Retinal pigment epithelial cell (primary cell): ENCODE data around the gene PPP1R1C.

ENCODE experiments used
- DNase-seq: peaks from one replicate; pipeline ENCODE4 v3.0.0-alpha.2; 2010; ENCODE audit warnings: low read depth
- H3K4me3 ChIP-seq: 2 replicates; pipeline ENCODE4 v1.5.1; 2011; ENCODE audit warnings: mild to moderate bottlenecking, low read length, control low read depth, moderate library complexity
- CTCF ChIP-seq: conservative IDR thresholded peaks from 2 replicates; pipeline ENCODE4 v1.5.1; 2011; ENCODE audit warnings: low read depth, low read length, control low read depth, inconsistent platforms

PPP1R1C gene

DNA sequence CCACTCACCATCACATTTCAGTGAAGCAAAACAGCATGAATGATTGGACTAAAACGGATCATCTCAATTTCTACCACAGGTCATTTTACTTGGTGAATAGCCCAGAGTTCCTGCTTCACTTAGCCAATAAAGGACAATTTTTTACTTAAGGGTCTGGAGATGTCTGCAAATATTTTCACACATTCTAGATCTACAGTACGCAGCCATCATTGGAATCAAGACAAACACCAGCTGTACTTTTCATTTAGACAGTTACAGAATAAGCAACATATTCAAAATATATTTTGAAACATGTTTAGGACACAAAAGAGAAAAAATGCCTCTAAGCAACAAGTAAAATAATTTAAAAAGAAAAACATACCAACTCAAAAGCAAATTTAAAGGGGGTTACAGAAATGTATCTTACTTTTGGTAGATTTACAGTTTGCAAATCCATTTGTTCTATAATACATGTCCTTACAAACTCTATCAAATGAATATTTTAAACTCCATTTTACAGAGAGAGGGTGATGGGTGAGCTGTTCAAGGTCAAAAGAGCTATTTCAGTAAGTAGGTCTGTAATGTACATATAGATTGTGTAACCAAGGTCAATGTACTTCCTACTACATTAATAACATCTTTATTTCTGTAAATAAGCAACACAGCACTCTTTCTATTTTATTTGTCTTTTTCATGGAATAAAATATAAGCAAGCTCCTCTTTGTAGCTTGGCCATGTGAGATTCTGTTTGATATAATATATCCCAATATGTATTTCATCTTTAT lies 13.4 kb downstream of the PPP1R1C start:
- H3K4me3 ChIP-seq = no peak overlapping the region
- DNase-seq = no peak
- no peak for TF ChIP-seq CTCF

DNA sequence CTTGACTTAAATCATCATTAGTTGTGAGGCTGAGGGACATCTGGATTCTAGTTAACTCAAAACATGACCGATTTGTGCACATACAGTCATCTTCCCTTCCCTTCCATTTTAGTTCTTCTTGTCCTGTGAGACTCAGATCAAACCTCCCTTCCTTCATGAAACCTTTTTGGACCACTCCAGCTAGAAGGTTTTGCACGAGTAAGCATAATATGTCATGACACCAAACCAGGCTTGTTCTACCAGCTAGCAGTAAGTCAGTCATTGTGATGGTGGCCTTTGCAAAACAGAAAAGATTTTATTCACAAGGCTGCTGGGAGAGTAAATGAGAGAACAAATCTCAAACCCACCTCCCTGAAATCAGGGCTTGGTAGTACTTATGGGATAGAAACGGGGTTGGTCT lies 14.3 kb downstream of the PPP1R1C start:
- TF ChIP-seq CTCF = no peak
- H3K4me3 ChIP-seq = no peak overlapping the region
- no peak for DNase-seq

- no peak for TF ChIP-seq CTCF
- no peak overlapping the region for H3K4me3 ChIP-seq
- DNase-seq = no peak
These were observed 19.4 kb downstream of the PPP1R1C start for GRCh38 chr2:182004945-182005520.

DNA sequence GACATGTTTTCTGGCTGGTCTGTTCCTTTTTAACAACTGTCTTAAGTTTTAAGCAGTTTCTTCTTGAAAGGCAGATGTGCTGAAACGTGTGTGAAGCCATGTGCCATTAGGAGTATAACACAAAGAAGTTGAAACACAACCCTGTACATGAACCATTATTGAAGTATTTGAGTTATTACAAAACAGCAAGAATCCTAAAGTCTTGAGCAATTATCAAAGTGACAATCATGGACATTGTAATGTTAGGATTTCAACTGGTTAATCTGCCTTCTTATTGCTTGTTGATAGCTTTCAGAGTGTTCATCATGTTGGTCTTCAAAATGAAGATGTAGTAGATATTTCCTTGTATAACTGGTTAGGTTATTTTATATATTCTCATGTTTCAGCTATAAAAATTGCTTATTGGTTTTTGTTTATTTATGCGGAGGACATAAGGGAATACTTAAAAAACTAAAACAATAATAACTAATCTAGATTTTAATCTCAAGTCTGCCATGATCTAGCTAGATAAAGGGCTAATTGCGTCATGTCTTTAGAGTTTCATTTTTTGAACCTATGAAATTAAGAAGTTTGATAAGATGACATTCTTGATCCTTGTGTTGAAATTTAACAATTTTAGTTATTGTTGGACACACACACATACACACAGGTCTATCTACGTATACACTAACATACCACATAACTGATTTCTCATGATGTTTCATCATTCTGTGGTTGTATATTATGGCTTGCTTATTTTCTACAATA lies 21.1 kb downstream of the PPP1R1C start:
- no peak overlapping the region for H3K4me3 ChIP-seq
- no peak for TF ChIP-seq CTCF
- DNase-seq = no peak

DNA sequence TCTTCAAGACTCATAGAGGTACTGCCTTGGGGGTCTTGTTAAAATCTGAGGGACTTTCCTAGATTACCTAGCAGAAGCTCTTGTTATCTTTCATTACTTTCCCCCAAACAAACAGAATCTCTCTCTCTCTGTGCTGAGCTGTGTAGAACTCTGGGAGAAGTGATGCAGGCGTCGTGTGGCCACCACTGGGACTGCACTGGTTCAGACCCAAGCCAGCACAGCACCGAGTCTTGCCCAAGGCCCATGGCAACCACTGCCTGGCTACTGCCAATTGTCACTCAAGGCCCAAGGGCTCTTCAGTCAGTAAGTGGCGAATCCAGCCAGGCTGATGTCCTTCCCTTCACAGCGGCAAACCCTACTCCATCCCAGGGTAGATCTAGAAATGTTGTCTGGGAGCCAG lies 28.6 kb downstream of the PPP1R1C start:
- H3K4me3 ChIP-seq = no peak overlapping the region
- no peak for DNase-seq
- no peak for TF ChIP-seq CTCF

GRCh38 chr2:182015334-182016109 lies 29.9 kb downstream of the PPP1R1C start:
- no peak for TF ChIP-seq CTCF
- DNase-seq = no peak
- H3K4me3 ChIP-seq = no peak overlapping the region
